Uterus (tissue), 4 donors: ENCODE results near the gene FOXA2. TPM values are rescaled to one million over a fixed set of nuclear protein-coding genes. Genes with fewer than 3 reads are reported as not detected.

Experiments
- DNase-seq, 2 donors: peaks; one replicate each; pipeline ENCODE4 v3.0.0-alpha.2; 2019 to 2020
- H3K27ac ChIP-seq, 2 donors: fragments of 200-600 bp; sonication (generic); 1 replicate in 1 of 2; 2 replicates in 1 of 2; pipeline ENCODE4 v1.5.1; 2016 to 2018
- H3K27me3 ChIP-seq, 2 donors: fragments of 200-600 bp; sonication (generic); one replicate each; pipeline ENCODE4 v1.5.1; 2018 to 2019; ENCODE audit warnings: control low read depth in 1 of 2
- H3K36me3 ChIP-seq, 2 donors: fragments of 200-600 bp; sonication (generic); one replicate each; pipeline ENCODE4 v1.5.1; 2019; ENCODE audit warnings: control low read depth in 1 of 2
- H3K4me1 ChIP-seq, 2 donors: fragments of 200-600 bp; sonication (generic); one replicate each; pipeline ENCODE4 v1.5.1; 2018 to 2019; ENCODE audit warnings: control low read depth in 1 of 2
- H3K4me3 ChIP-seq, 2 donors: fragments of 200-600 bp; sonication (generic); 1 replicate in 1 of 2; 2 replicates in 1 of 2; pipeline ENCODE4 v1.5.1; 2018 to 2019; ENCODE audit warnings: mild to moderate bottlenecking in 1 of 2
- H3K9me3 ChIP-seq, 2 donors: fragments of 200-600 bp; sonication (generic); one replicate each; pipeline ENCODE4 v1.5.1; 2019; ENCODE audit warnings: control low read depth in 1 of 2
- POLR2A ChIP-seq, 2 donors: fragments of 450-650 bp; IDR thresholded peaks; one replicate each; pipeline ENCODE4 v1.6.1; 2016; ENCODE audit warnings: antibody characterized with exemption in 2 of 2, mild to moderate bottlenecking in 1 of 2, moderate library complexity in 1 of 2
- intact Hi-C: fragments of 100-400 bp; cut with DNase I; formaldehyde crosslinking; loops from one replicate; pipeline ENCODE4 v1.15.1; 2023; ENCODE audit warnings: low total_unique reads
- total RNA-seq, 4 donors: library from RNA; depleted of rRNA in 3 of 4; stranded (reverse); fragments of >200 nt in 3 of 4; gene quantifications; one replicate each; pipeline versions ENCODE4 v1.1.0 to v1.2.4, GENCODE V29; 2014 to 2023
- TF ChIP-seq, protein P1 (sequence below), 4 experiments: fragments of 200-600 bp in 2 of 4; fragments of 450-650 bp in 2 of 4; sonication (generic) in 2 of 4; IDR thresholded peaks; one replicate each; pipeline ENCODE4 v1.5.1; 2016 to 2019; ENCODE audit warnings: antibody characterized with exemption in 4 of 4, mild to moderate bottlenecking in 2 of 4, moderate library complexity in 1 of 4
- donor health status: DM: yes; HTN: yes; CAD: no.

FOXA2 gene
- total RNA-seq, 4 donors from 2014 or later, result 0.14 TPM; not detected in 3

DNA sequence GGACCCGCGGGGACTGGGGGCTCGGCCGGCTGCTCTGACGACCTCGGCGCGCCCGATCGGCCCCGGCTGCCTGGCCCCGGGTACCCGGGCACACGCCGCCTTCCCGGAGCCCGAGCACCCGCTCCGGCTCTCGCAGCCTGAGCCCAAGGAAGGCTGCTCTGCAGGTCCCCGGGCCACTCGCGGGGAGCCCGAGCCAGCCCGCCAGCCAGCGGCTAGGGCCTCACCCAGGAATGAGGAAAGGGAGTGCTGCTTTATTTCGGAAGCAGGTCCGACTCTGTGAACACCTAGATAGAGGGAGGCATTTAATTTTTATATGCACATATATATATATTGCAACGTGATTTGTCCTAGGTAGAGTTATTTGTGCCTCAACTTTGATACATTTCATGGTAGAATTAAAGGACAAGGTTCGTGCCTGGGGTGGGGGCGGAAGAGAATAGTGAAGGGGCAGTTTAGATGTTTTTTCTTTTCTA is 15.5 kb downstream of the FOXA2 start:
- Histone ChIP-seq H3K27me3 (peaks cover 5 to 62% of the 10 kb centered on the region in 2 donors), H3K4me3 (no peak overlapping the region), H3K4me1 (no peaks in the 10 kb centered on the region), H3K27ac (no peak overlapping the region), H3K9me3 (no peaks in the 10 kb centered on the region), H3K36me3 (no peaks in the 10 kb centered on the region)
- no peak for DNase-seq
- TF ChIP-seq, protein P1, sequence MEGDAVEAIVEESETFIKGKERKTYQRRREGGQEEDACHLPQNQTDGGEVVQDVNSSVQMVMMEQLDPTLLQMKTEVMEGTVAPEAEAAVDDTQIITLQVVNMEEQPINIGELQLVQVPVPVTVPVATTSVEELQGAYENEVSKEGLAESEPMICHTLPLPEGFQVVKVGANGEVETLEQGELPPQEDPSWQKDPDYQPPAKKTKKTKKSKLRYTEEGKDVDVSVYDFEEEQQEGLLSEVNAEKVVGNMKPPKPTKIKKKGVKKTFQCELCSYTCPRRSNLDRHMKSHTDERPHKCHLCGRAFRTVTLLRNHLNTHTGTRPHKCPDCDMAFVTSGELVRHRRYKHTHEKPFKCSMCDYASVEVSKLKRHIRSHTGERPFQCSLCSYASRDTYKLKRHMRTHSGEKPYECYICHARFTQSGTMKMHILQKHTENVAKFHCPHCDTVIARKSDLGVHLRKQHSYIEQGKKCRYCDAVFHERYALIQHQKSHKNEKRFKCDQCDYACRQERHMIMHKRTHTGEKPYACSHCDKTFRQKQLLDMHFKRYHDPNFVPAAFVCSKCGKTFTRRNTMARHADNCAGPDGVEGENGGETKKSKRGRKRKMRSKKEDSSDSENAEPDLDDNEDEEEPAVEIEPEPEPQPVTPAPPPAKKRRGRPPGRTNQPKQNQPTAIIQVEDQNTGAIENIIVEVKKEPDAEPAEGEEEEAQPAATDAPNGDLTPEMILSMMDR (IDR thresholded peaks at IDR 0.05), result no peak
- TF ChIP-seq POLR2A (IDR thresholded peaks at IDR 0.05), result no peak
- intact Hi-C loops, result no loop called here

DNA sequence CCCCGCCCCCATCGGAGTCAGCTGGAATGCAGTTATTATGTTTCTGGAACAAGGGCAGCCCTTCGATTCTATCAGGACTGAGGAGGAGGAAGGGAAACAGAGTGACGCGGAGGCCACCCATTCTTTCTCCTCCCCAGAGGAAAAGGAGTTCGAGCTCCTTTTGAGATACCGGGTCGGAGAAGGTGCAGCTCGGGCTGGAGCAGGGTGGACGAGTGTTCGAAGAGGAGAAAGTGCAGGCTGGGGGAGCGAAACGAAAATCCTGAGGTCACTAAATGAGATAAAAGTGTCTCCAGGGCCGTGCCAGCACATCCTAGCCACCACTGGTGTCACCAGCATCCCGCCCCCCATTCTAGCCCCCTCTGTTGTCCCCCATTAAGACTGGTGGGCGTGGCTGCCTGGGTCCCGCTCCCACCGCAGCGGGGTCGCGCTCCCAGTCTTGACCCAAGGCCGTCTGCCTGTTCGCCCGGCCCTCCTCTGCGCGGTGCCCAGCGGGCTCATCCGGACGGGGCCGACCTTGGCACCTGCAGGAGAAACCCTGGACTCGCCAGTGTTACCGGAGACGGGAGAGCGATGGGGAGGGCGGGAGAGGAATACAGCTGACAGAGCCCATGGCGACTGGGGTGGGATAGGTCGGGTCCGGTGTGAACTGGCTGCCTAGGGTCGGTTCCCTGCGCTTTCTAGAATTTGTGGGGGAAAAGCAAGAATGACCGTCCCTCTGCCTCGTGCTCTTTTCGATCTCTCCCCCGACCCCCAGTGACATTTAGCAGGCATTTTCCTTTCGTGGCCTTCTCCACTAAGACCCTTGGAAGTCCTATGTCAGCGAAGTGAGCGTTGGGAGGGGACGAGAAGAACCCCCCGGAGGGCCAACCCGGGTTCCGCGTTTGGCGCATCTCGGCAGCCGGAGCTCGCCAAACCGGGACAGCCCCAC is 16.2 kb downstream of the FOXA2 start:
- DNase-seq, result no peak
- H3K27ac ChIP-seq, result no peak overlapping the region
- H3K27me3 ChIP-seq, result peaks cover 5 to 69% of the 10 kb centered on the region in 2 donors
- H3K36me3 ChIP-seq, result no peaks in the 10 kb centered on the region
- intact Hi-C loops, result no loop called here
- TF ChIP-seq, protein P1 (IDR thresholded peaks at IDR 0.05), result no peak
- TF ChIP-seq POLR2A (IDR thresholded peaks at IDR 0.05), result no peak
- H3K9me3 ChIP-seq, result no peaks in the 10 kb centered on the region
- no peak overlapping the region for H3K4me3 ChIP-seq
- no peaks in the 10 kb centered on the region for H3K4me1 ChIP-seq

DNA sequence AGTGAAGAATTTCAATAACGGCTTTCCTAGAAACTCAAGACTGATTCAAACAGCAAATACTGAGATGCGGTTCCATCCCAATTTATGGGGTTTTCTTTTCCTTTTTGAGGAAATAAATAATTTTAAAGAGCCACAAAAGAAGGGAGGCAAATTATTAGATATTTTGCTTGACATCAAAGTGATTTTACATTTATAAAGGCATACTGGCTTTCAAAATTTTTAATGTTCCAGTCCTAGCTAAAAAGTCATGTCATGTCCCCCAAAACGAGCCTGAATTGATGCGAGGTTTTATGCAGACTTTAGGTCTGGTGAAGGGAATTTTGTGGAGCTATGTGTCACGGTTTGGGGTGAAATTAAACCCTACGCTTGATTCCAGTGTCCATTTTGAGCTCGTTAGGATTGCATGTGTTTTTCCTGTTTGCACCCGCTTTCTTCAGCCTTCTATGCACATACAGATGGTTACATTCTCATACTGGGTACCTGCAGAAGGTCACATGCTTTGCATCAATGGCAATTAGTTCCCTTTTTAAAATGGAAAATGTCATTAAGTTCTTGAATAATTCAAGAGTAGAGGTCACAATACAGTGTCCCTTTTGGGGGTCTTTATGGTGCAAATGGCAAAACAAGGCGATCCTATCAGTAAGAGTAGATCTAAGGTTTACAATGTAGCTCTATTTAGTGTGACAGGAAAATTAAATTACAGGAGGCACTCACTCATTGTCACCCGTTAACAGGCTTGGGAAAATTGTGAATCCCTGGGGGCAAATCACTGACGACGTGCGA is 17.3 kb downstream of the FOXA2 start:
- intact Hi-C loops, result no loop called here
- Histone ChIP-seq H3K4me1 (no peaks in the 10 kb centered on the region), H3K4me3 (no peak overlapping the region), H3K9me3 (no peaks in the 10 kb centered on the region), H3K27ac (no peak overlapping the region), H3K27me3 (peaks cover 5 to 66% of the 10 kb centered on the region in 2 donors), H3K36me3 (no peaks in the 10 kb centered on the region)
- TF ChIP-seq, protein P1 (IDR thresholded peaks at IDR 0.05), result no peak
- DNase-seq, result no peak

DNA sequence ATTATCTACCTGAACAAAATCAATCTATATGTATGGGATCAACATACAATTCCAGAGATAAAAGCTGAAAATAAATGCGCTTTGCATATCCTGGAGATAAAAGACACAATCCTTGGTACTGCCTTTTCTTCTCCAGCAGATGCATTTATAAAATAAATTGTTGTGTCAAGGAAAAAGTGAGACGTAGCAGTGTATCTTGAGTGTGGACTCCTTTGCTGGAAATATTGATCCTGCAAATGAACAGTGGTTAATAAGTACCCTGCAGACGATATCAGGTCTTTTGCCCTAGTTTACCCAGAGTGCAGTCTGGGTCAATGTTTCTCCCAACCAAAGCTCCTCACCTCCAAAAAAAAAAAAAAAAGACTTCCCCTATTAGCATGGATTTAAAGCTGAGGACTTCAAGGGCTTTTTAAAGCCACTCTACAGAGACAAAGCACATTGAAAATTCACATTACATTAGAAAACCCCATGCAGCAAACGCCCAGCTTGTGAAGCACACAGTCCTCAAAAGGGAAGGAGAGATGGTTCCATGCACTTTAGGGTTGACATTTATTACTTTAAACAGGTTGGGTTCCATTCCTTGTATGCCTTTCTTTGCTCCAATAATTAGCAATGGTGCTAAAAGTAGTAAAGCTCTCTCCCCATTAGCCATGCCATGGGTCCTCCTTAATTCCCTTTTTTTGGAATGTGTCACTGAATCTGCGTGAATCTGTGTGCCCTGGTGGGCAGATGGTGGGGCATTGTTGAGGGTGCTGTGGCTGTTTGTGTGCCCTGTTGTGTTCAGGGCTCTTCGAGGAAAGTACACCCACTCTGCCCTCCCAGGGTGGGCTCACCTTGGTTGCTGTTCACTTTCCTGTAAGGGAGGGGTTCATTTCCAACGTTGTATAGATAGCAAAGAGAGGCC is 21.1 kb downstream of the FOXA2 start:
- TF ChIP-seq, protein P1 (IDR thresholded peaks at IDR 0.05), result no peak
- TF ChIP-seq POLR2A (IDR thresholded peaks at IDR 0.05), result no peak
- Histone ChIP-seq H3K9me3 (no peaks in the 10 kb centered on the region), H3K36me3 (no peaks in the 10 kb centered on the region), H3K4me3 (no peak overlapping the region), H3K4me1 (no peaks in the 10 kb centered on the region), H3K27me3 (peaks cover 3 to 65% of the 10 kb centered on the region in 2 donors), H3K27ac (no peak overlapping the region)
- DNase-seq, result no peak
- intact Hi-C loops, result no loop called here
